GM23338 (cell line): ENCODE data around the gene SMOC1.

ENCODE experiments used
- CREB1 ChIP-seq: fragments of 250-450 bp; sonication (Bioruptor Pico); IDR thresholded peaks from 2 replicates; pipeline ENCODE4 v1.5.0; 2020; ENCODE audit warnings: low read depth, mild to moderate bottlenecking, moderate library complexity
- CTCF ChIP-seq, 2 experiments: fragments of 200-600 bp in 1 of 2; sonication (generic) in 1 of 2; conservative IDR thresholded peaks; 2 replicates each; pipeline versions ENCODE4 v1.5.1 to v1.6.1; 2016 to 2017; ENCODE audit warnings: antibody characterized with exemption in 2 of 2, low read depth in 2 of 2, mild to moderate bottlenecking in 2 of 2, moderate library complexity in 1 of 2
- EZH2 ChIP-seq: fragments of 200-600 bp; sonication (generic); IDR thresholded peaks from one replicate; pipeline ENCODE4 v1.8.0; 2017; ENCODE audit warnings: antibody characterized with exemption, mild to moderate bottlenecking, low read depth; ENCODE audit not compliant: unreplicated experiment
- JUNB ChIP-seq: IDR thresholded peaks from one replicate; pipeline ENCODE4 v1.6.1; 2016; ENCODE audit warnings: antibody characterized with exemption; ENCODE audit not compliant: unreplicated experiment
- NANOG ChIP-seq: IDR thresholded peaks from 2 replicates; pipeline ENCODE4 v1.6.1; 2016; ENCODE audit warnings: antibody characterized with exemption, borderline replicate concordance
- REST ChIP-seq: IDR thresholded peaks from one replicate; pipeline ENCODE4 v1.6.1; 2018; ENCODE audit warnings: antibody characterized with exemption; ENCODE audit not compliant: unreplicated experiment
- ZNF114 ChIP-seq: fragments of 250-450 bp; sonication (Bioruptor Pico); IDR thresholded peaks from 2 replicates; pipeline ENCODE4 v1.5.0; 2020; ENCODE audit warnings: mild to moderate bottlenecking, moderate library complexity

GRCh38 chr14:69937367-69938081 is 58.3 kb downstream of the SMOC1 start:
- TF ChIP-seq CTCF (conservative IDR thresholded peaks at IDR 0.05; ENCODE audit: low read depth in 2 of 2) (peak in 1 of 2 experiments; percentile 14; a peak in 1 of 4 replicates), ZNF114 (CRISPR knock-in tag) (no peak), REST (no peak), EZH2 (no peak), CREB1 (CRISPR knock-in tag) (no peak), JUNB (no peak), NANOG (no peak)
